Right ventricle myocardium superior (tissue), 1 donor: ENCODE measurements around the gene SFMBT2. TPM values are rescaled to one million over a fixed set of nuclear protein-coding genes. Genes with fewer than 3 reads are reported as not detected.

Experiments used
- ATAC-seq: fragments of 200-7000 bp; cut with Tn5 transposase; one replicate; pipeline ENCODE4 v1.9.1; 2020; ENCODE audit warnings: mild to moderate bottlenecking; ENCODE audit not compliant: poor library complexity
- DNase-seq: peaks from one replicate; pipeline ENCODE4 v3.0.0-alpha.2; 2020
- intact Hi-C: fragments of 100-400 bp; cut with DNase I; formaldehyde crosslinking; loops from one replicate; pipeline ENCODE4 v1.11.2; 2022
- total RNA-seq: library from RNA; stranded (reverse); fragmentation: NEBNext Ultra II Directional; extraction: Animal tissue kit (Norgen Biotek cat#: 25700); gene quantifications from one replicate; pipeline ENCODE4 v1.2.1, GENCODE V29; 2021
- donor health status: DM: no; HTN: yes; CAD: no; lungs with severe emphysema.

The SFMBT2 gene
- total RNA-seq, 1 donor from 2014 or later: 9.4 TPM

- no peak for DNase-seq
- ATAC-seq: no peak
- intact Hi-C loops: no loop called here
Measured at GRCh38 chr10:7380704-7381241, 30.1 kb downstream of the SFMBT2 start.

- DNase-seq: no peak
- intact Hi-C loops: no loop called here
- ATAC-seq: no peak
Measured at GRCh38 chr10:7378602-7379403, 32.0 kb downstream of the SFMBT2 start.

GRCh38 chr10:7377614-7378248 is 33.1 kb downstream of the SFMBT2 start:
- no peak for DNase-seq
- intact Hi-C loops: no loop called here

GRCh38 chr10:7374795-7375194 is 36.0 kb downstream of the SFMBT2 start:
- intact Hi-C loops: no loop called here
- ATAC-seq: no peak

More at GRCh38 chr10:7377614-7378248, 33.1 kb downstream of the SFMBT2 start:
- no peak for ATAC-seq

GRCh38 chr10:7373039-7373438 is 37.8 kb downstream of the SFMBT2 start:
- no peak for DNase-seq
- intact Hi-C loops: no loop called here
- ATAC-seq: no peak

More at GRCh38 chr10:7374795-7375194, 36.0 kb downstream of the SFMBT2 start:
- DNase-seq: no peak

- intact Hi-C loops: no loop called here
- ATAC-seq (no peak), DNase-seq (no peak)
Measured at GRCh38 chr10:7372504-7372903, 38.3 kb downstream of the SFMBT2 start.

- intact Hi-C loops: no loop called here
- ATAC-seq: no peak
- no peak for DNase-seq
Measured at GRCh38 chr10:7370511-7370910, 40.3 kb downstream of the SFMBT2 start.

- intact Hi-C loops: no loop called here
- DNase-seq (no peak), ATAC-seq (peak; percentile 79)
Measured at GRCh38 chr10:7365027-7365745, 45.6 kb downstream of the SFMBT2 start.

GRCh38 chr10:7364474-7364873 is 46.4 kb downstream of the SFMBT2 start:
- intact Hi-C loops: no loop called here
- no peak for ATAC-seq
- DNase-seq: no peak

- DNase-seq (no peak), ATAC-seq (no peak)
- intact Hi-C loops: no loop called here
Measured at GRCh38 chr10:7363700-7364099, 47.1 kb downstream of the SFMBT2 start.

GRCh38 chr10:7362471-7362870 is 48.4 kb downstream of the SFMBT2 start:
- no peak for DNase-seq
- ATAC-seq: no peak
- intact Hi-C loops: no loop called here

- intact Hi-C loops: no loop called here
- DNase-seq (no peak), ATAC-seq (no peak)
Measured at GRCh38 chr10:7361316-7361715, 49.5 kb downstream of the SFMBT2 start.

GRCh38 chr10:7359954-7360353 is 50.9 kb downstream of the SFMBT2 start:
- DNase-seq (no peak), ATAC-seq (no peak)
- intact Hi-C loops: no loop called here

GRCh38 chr10:7359356-7359755 is 51.5 kb downstream of the SFMBT2 start:
- ATAC-seq (no peak), DNase-seq (no peak)
- intact Hi-C loops: no loop called here

- intact Hi-C loops: no loop called here
- DNase-seq: no peak
- ATAC-seq: no peak
Measured at GRCh38 chr10:7357193-7357592, 53.6 kb downstream of the SFMBT2 start.

- DNase-seq (no peak), ATAC-seq (peak; percentile 46)
- intact Hi-C loops: no loop called here
Measured at GRCh38 chr10:7354330-7355047, 56.3 kb downstream of the SFMBT2 start.

GRCh38 chr10:7351894-7352293 is 58.9 kb downstream of the SFMBT2 start:
- intact Hi-C loops: no loop called here
- ATAC-seq (no peak), DNase-seq (no peak)

GRCh38 chr10:7350541-7351195 is 60.2 kb downstream of the SFMBT2 start:
- no peak for ATAC-seq
- intact Hi-C loops: no loop called here

More at GRCh38 chr10:7350541-7351195, 60.2 kb downstream of the SFMBT2 start:
- no peak for DNase-seq
